ENCODE results near the gene PPP1R10.

PPP1R10 gene

GRCh38 chr6:30616811-30617564 lies at the start of gene PPP1R10:
TSS of gene PPP1R10 (minus strand) at chr6:30617243. CDS start at chr6:30609944, 7,299 bp downstream.
- TF ChIP-seq, protein P1, sequence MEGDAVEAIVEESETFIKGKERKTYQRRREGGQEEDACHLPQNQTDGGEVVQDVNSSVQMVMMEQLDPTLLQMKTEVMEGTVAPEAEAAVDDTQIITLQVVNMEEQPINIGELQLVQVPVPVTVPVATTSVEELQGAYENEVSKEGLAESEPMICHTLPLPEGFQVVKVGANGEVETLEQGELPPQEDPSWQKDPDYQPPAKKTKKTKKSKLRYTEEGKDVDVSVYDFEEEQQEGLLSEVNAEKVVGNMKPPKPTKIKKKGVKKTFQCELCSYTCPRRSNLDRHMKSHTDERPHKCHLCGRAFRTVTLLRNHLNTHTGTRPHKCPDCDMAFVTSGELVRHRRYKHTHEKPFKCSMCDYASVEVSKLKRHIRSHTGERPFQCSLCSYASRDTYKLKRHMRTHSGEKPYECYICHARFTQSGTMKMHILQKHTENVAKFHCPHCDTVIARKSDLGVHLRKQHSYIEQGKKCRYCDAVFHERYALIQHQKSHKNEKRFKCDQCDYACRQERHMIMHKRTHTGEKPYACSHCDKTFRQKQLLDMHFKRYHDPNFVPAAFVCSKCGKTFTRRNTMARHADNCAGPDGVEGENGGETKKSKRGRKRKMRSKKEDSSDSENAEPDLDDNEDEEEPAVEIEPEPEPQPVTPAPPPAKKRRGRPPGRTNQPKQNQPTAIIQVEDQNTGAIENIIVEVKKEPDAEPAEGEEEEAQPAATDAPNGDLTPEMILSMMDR (IDR thresholded peaks at IDR 0.05): no peak

DNA sequence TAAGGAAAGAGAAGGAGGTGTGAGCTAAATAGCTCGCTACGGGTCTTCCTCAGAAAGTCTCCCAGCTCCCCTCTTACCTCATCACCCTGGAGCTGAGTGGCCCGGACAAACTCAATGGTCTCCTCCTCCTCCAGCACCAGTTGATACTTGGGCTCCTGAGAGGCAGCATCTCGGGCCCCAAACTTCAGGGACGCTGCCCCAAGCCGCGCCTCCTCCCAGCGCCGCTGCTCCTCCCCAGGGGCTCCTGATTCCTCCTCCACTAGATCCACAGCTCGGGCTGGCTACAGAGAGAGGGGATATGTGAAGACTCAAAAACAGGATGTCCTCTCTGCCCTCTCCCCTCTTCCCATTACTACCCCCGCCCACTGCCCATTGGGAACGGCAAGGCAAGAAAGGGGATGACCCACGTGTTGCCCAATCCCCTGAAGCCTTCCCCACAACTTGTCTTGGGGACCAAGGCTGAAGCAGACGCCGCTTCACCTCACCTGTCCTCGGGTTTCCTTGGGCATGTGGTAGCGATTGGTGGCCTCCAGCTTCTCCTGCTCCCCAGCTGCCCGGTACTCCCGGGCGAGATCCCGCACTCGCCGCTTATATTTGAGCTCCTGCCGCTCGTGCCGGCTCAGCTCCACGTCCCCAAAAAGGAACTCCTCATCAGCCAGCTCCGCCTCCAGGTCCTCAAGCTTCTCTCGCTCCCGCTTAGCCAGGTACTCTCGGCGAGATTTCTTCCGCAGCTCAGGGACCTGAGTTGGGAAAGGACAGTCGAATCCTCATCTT lies 48.1 kb upstream of the PPP1R10 start:
- TF ChIP-seq, protein P1 (IDR thresholded peaks at IDR 0.05): no peak

DNA sequence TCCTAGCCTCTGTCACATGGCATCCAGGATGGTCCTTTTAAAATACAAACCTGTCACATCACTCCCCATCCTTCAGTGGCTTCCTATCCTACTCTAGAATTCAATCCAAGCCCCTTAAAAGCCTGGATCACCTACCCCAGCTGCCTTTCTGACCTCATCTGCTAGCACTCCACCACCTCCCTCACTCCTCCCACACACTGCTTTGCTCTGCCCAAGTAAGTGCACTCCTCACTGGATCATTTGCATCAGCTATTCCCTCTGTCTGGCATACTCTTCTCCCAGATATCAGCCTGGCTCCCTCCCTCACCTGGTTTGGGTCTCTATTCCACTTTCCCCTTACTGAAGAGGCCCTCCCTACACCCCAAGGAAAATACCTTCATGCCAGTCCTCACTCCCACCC lies 40.4 kb upstream of the PPP1R10 start:
- TF ChIP-seq, protein P1 (IDR thresholded peaks at IDR 0.05): no peak

- TF ChIP-seq, protein P1 (IDR thresholded peaks at IDR 0.05): no peak
Observed at GRCh38 chr6:30656513-30656912, 39.5 kb upstream of the PPP1R10 start.

DNA sequence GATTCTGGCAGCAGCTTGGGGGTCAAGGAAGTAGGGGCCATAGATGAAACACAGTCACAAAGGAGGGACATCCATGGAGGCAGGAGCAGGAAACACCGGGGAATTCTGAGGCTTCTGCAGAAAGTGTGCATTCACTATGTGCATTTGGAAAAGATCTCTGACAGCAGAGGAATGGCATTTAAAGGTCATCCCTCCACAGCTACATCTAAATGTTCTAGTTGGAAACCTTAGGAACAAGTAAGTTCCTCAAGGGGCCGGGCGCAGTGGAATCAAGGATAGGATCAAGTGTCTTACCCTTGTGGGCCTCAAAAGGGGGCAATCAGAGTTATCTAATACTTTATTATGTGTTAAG lies 38.7 kb upstream of the PPP1R10 start:
- TF ChIP-seq, protein P1 (IDR thresholded peaks at IDR 0.05): no peak

DNA sequence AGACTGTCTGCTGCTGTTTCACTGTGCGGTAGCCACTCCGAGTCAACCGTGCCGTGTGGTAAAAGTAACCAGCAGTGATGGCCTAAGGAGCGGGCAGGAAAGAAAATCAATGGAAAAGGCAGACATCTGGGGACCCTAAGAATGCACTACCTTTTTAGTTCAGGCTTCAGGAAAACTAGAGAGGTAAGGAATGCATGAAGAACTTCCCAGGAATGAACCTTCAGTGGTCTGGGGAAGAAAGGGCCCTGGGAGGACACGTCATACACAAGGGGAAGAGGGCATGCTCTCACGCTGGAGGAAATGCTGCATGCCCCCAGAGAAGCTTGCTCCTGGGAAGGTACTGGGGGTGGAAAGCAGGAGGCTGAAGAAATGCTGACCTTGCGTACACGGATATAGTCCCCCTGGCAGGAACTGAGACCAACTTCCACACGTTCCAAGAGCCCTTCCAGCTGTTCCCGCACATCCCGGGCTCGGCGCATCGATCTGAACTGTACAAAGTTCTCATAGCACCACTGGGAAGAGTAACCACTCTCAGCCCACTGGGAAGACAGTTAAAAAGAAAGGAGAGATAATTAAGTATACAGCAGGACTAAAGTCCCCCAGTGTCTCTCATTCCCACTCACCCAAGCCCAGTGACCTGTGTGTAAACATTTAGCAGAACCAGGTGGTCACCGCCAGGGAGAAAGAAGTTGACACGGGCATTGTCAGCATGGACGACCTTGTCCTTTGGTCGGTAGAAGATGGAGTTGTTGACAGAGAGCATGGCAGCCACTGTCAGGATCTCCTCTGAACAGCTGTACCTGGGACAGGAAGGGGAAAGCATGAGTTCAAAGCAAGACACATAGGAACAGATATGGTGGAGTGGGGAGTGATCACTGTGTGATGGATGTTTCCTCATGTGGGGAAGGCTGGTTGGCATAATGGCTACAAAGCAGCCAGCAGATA lies 38.0 kb upstream of the PPP1R10 start:
- TF ChIP-seq, protein P1 (IDR thresholded peaks at IDR 0.05): no peak

GRCh38 chr6:30651143-30651542 lies 34.1 kb upstream of the PPP1R10 start:
- TF ChIP-seq, protein P1 (IDR thresholded peaks at IDR 0.05): no peak
